GM08714 (cell line): ENCODE data around the gene MTA1.

Experiments used
- H3K4me3 ChIP-seq: fragments of 200-500 bp; sonication (Bioruptor generic); 2 replicates; pipeline ENCODE4 v1.5.1; 2014; ENCODE audit warnings: mild to moderate bottlenecking, low read length, inconsistent platforms
- ZNF274 ChIP-seq: IDR thresholded peaks from 2 replicates; pipeline ENCODE4 v1.6.1; 2012; ENCODE audit warnings: mild to moderate bottlenecking, low read depth, low read length

The MTA1 gene

DNA sequence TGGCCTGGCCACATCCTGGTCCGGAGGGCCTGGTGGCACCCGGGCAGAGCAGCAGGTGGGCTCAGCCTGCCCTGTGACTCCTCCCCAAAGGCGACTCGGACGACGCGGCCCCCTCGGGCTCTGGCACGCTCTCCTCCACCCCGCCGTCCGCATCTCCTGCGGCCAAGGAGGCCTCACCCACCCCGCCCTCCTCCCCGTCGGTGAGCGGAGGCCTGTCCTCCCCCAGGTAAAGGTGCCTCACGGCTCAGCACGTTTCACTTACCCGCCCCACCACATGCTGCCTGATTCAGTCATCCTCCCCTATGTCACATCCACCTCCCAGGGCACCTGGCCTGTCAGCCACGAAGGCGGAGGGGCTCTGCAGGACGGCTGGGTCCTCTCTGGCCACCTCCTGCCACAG is 28.1 kb upstream of the MTA1 start:
- no peak for TF ChIP-seq ZNF274
- no peak overlapping the region for H3K4me3 ChIP-seq

DNA sequence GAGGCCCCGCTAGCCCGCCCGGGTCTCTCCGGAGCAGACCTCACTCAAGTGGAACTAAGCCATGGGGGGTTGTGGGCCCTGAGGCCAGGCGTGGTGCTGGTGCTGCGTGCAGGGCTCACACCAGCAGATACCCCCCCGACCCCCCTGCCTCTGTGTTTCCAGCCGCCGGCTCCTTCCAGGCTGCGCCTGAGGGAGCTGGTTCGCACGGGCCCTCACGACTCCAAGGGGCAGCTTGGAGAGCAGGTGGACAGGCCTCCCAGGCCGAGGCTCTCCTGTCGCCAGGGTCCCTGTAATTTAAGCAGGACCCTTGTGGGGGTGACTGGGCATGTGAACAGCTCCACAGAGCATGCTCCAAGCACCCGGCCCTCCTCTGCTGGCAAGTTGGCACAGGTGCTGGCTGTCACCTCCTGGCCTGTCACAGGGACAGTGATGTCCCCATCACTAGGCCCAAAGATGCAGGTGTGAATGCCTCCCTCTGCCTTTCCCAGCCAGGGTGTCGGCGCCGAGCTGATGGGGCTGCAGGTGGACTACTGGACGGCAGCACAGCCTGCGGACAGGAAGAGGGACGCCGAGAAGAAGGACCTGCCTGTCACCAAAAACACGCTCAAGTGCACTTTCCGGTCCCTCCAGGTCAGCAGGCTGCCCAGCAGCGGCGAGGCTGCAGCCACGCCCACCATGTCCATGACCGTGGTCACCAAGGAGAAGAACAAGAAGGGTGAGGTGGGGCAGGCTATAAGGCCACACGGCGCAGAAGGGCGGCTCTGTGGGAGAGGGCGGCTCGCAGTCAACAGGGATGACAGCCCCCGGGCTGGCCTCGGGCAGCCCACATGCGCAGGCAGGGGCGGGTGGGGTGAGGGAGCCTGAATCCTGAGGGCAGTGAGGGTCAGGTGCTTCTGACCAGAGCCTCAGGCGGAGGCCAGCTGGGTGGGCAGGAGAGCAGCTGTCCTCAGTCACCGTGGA is 27.2 kb upstream of the MTA1 start:
- no peak overlapping the region for H3K4me3 ChIP-seq
- no peak for TF ChIP-seq ZNF274

DNA sequence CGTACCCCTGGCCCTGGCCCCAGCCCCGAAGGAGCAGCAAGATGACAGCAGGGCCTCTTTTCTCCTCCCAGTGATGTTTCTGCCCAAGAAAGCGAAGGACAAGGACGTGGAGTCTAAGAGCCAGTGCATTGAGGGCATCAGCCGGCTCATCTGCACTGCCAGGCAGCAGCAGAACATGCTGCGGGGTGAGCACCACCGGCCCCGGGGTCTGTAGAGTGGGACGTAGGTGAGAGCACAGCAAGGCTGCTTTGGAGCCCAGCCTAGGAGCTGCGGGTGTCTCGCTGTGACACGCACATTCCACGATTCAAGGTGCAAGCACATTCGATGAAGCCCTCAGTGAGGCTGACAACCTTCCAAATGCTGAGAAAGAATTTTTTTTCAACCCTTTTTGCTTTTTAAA is 26.5 kb upstream of the MTA1 start:
- no peak for TF ChIP-seq ZNF274
- H3K4me3 ChIP-seq, result no peak overlapping the region

DNA sequence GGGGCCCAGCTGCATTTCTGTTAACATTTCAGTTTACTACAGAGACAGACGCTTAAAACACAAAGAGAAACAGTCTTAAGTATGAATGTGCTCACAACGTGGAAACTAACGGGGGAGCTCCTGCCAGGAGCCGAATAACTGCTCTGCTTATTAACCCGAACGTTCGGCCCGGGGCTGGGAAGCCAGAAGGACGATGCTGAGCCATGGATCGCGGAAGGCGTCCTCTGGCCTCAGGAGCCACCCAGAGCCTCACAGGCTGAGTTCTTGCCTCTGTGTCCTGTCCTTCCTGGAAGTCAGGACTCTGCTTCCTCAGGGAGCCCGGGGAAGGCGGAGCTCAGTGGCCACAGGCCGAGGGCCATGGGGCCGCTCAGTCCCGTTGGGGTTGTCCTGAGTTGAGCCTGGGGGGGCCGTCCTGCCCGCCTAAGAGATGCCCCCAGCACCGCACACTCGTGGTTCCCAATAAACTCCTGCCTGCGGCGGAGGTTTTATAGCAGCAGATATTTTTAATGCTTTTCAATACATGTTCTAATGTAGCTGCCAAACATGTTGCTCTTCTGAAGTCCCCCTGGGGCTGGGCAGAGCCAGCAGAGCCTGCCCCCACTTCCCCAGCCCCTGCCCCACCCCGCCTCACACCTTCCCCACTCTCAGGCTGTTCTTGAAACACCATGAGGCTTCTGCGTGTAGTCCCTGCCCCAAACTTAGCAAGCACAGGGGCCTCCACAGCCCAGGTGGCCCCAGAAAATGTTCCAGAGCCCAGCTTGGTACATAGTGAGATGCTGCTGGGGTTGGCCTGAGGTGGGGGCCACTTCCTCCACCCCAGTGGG is 24.7 kb upstream of the MTA1 start:
- no peak overlapping the region for H3K4me3 ChIP-seq
- no peak for TF ChIP-seq ZNF274

DNA sequence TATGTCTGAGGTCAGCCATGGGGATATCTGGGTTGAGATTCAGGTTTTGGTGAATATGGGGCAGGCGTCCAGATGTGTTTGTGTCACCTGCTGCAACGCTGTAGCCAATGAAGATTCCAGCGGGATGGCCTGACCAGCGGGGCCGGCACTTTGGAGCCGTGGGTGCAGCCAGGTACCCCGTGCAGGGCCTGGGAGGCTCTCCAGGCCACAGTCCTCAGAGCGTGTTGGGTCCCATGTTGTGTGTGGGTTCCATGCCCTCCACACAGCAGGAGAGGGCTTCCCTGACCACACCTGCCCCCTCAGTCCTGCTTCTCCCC is 24.1 kb upstream of the MTA1 start:
- no peak for TF ChIP-seq ZNF274
- no peak overlapping the region for H3K4me3 ChIP-seq

DNA sequence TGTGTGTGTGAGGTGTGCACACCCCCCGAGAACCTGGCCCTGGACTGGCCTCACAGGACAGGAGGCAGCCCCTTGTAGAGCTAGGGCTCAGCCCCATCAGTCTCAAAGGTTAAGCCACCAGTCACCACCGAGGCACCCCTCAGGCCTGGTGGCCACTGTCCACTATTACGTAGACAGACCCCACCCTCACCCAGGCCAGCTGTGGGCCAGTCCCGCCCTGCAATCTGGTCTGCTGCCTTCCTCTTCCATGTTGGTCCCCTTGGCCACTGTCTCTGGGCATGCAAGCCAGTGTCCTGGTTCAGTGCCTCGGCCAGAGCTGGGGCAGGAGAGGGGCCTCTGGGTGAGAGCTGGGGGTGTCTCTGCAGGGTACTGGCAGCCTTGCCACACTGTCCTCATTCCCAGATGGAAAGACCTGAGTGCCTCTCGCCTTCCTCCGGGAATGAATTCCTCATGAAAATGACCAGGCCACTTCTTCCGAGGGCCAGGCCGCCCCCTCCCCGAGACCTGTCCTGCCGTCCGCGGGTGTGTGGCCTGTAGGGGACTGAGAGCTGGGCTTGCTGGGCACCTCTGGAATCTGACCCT is 22.2 kb upstream of the MTA1 start:
- H3K4me3 ChIP-seq, result no peak overlapping the region; the same call in 1 of the 2 replicates
- TF ChIP-seq ZNF274, result no peak

DNA sequence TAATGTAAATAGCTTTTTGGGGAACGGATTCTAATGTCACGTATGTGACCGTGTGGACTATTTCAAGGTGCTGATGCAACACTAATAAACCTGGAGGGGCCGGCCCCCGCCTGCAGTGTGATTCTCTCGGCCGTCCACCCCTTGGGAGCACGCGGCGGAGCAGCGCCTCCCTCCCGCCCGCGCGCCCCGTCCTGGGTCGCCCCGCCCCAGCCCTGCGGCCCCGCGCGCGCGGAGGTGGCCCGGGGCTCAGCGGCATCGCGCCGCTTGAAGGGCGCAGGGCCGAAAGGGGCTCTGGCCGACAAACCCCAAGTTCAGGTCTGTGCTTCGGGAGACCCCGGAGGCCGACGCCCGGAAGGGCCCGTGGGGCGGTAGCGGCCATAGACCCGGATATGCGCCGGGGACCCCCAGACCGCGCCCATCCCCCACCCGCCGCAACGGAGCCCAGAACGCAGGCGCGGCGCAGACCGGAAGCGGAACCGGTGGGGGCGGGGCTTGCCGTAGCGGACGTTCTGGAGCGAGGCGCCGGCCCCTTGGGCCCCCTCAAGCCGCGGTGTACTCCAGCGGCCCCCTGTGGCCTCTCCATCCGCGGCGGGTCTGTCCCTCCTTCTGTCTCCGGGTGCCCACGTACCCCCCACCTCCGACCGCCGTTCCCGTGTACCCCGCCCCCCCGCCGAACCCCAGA is 21.4 kb upstream of the MTA1 start, which contains the start of gene TEX22:
TSS of gene TEX22 (plus strand) at position 495 of the 682 bp plus-strand sequence. CDS start 803 bp downstream, outside the sequence.
- peak within 1 kb of the TSS; percentile 96 for H3K4me3 ChIP-seq
- no peak for TF ChIP-seq ZNF274

DNA sequence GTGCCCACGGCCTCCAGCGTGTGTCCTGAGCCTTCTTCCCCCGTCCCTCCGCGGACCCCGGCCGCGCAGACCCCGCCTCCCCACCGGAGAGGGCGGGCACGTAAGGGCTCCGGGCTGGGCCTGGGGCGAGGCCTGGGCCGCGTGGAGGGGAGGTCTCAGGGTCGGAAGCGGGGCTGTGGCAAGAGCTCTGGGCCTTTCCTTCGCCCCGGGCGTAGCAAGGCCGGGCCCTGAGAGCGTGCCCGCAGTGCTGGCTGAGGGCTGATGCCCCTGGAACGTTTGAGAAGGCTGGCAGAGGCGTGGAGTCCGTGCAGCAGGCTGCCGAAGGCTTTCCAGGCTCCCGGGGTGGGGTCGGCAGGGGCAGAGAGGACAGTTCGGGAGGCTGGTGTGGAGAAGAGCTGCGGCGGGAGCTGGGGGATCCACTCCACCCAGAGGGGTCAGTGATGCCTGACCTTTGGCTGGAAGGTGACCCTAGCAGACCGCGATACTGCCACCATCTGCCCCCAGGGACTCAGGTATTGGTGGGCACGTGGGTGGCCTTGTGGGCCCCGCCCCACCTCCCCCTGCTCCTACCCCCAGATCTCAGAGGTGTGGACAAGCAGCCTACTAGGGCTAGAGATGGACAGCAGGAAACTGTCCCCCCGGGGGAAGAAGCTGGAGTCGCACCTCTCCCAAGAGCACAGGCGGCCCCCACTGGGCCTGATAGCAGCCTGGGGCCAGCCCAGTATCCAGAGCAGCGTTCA is 20.7 kb upstream of the MTA1 start:
- H3K4me3 ChIP-seq, result peak overlapping the region; percentile 96
- no peak for TF ChIP-seq ZNF274

DNA sequence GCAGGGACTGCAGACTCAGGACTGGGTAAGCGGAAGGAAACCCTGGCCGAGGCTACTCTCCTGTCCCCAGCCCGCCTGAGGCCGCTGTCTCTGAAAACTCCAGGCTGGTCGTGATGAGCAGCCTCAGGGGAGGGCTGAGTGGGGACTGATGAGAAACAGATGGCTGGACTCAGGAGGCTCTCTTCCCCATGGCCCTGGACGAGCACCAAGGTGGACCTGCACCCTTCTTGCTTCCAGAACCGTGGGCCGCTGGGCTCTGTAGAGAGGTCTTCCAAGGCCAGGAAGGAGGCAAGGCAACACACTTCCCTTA is 20.2 kb upstream of the MTA1 start:
- peak overlapping the region; percentile 96; the same call in 1 of the 2 replicates for H3K4me3 ChIP-seq
- no peak for TF ChIP-seq ZNF274

DNA sequence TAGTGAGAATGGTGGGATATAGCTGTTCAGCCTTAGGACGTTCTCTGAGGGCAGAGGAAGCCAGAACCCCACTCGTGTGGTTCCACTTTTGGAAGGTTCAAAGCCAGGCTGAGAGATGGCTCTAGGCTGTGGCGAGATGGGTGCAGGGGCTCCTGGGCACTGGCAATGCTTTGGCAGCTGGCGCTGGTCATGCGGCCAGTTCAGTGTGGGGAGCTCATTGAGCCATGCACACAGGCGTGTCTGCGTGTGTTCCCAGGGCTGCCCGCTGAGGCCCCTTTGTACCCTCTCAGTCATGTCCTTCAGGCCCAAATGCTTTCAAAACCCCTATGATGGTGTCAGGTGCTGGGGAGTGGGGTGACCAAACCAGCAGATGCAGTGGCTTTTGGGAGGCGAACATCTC is 19.6 kb upstream of the MTA1 start:
- no peak overlapping the region; the same call in 1 of the 2 replicates for H3K4me3 ChIP-seq
- TF ChIP-seq ZNF274, result no peak

DNA sequence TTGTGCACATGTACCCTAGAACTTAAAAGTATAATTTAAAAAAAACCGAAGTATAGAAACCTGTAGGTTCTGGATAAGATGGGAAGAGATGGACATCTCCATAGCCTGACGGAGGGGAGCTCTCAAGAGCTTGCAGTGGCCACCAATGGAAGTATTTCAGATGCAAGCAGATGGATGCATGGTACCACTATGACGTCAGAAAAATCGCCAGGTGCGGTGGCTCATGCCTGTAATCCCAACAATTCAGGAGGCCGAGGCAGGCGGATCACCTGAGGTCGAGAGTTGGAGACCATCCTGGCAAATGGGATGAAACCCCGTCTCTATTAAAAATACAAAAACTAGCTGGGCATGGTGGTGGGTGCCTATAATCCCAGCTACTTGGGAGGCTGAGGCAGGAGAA is 17.9 kb upstream of the MTA1 start:
- no peak for TF ChIP-seq ZNF274
- H3K4me3 ChIP-seq, result no peak overlapping the region

DNA sequence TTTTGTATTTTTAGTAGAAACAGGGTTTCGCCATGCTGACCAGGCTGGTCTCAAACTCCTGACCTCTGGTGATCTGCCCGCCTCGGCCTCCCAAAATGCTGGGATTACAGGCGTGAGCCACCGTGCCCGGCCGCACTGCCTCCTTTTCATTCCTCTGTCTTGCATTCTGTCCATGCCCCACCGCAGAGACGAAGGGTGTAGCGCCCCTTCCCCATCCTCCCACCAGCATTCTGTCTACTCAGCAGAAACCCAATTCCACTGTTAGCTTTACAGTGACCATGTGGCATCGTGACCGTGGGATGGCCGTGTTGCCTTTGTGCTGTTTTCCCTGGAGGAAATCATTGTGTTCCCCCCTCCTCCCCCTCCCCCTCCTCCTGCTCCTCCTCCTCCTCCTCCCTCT is 11.0 kb upstream of the MTA1 start:
- H3K4me3 ChIP-seq, result no peak overlapping the region
- TF ChIP-seq ZNF274, result no peak

DNA sequence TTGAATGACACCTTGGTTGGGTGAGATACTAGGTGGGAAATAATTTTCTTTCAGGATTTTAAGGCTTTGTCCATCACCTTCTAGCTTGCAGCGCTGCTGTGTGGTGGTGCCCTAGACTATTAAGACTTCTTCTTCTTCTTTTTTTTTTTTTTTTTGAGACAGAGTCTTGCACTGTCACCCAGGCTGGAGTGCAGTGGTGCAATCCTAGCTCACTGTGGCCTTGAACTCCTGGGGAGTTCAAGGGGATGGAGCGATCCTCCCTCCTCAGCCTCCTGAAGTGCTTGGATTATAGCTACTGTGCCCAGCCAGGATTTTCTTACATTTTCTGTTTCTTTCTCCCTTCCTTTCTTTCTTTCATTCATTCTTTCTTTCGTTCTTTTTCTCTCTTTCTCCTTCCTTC is 10.3 kb upstream of the MTA1 start:
- no peak for TF ChIP-seq ZNF274
- no peak overlapping the region for H3K4me3 ChIP-seq
